GM12801 (cell line): ENCODE results near the gene METTL17.

Experiments
- CTCF ChIP-seq: IDR thresholded peaks from one replicate; pipeline ENCODE4 v1.5.1; 2011; ENCODE audit warnings: control low read depth; ENCODE audit not compliant: insufficient read length; ENCODE audit errors: extremely low read depth

METTL17 gene

GRCh38 chr14:21017528-21018245, 27.9 kb downstream of the METTL17 start:
- TF ChIP-seq CTCF = no peak

- TF ChIP-seq CTCF = no peak
Observed at GRCh38 chr14:21018286-21018685, 28.5 kb downstream of the METTL17 start.

- TF ChIP-seq CTCF = no peak
Observed at GRCh38 chr14:21018781-21019180, 29.0 kb downstream of the METTL17 start.

GRCh38 chr14:21019366-21019765, 29.6 kb downstream of the METTL17 start:
- no peak for TF ChIP-seq CTCF

- TF ChIP-seq CTCF = no peak
Observed at GRCh38 chr14:21020977-21021545, 31.3 kb downstream of the METTL17 start.

- TF ChIP-seq CTCF = no peak
Observed at GRCh38 chr14:21022686-21023085, 32.9 kb downstream of the METTL17 start.

- TF ChIP-seq CTCF = no peak
Observed at GRCh38 chr14:21023174-21023573, 33.4 kb downstream of the METTL17 start.
